ENCODE measurements around the gene MRPL43. TPM values are rescaled to one million over a fixed set of nuclear protein-coding genes. Genes with fewer than 3 reads are reported as not detected.

Gene MRPL43
- total and polyA plus RNA-seq, 10 of the 15 experiments (the other 5 are each of a cell fraction or from before 2014, with no cell fraction given), result 16.6 to 108 (median 65.1) TPM

DNA sequence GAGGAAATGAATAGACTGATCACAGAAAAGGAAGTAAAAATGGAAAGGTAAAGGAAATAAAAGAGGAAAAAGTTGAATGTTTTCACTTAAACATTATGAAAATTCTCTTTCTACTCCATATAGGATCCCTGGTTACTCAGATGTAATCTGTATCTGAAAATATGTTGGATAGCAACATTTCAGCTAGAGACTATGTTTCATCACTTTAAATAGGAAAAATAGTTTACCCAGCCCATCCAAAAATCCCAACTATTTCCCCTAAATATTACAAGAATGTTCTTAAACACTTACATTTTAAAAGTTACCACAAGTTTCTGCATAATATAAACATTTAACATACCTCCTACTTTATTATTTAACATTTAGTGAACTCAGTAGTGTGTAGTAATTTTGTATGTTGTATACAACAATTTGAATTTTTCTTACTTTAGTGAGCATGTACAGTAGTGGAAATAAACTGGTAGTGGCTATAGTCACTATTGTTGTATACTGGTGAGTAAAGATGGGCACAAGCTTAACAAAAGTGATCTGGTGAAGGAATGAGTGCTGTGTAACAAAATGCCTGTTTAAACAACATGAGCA lies 47.4 kb downstream of the MRPL43 start:
- no peak overlapping the region for H3K4me3 ChIP-seq
- TSS peak; percentile 47 for BruUV-seq (replicated peaks)
- H3K4me2 ChIP-seq (ENCODE audit: control insufficient read depth, insufficient read depth), result no peak overlapping the region
- ChIA-PET SMC1A (ENCODE audit: uncharacterized antibody, unreplicated experiment) (no interaction called here), POLR2A (no interaction called here), RAD21 (ENCODE audit: unreplicated experiment) (no interaction called here), CTCF (interaction anchor here (0.6 to 1.1 kb wide), 2 partner anchors 46 to 51 kb away, joined by 3 to 4 read pairs; no protein-coding TSS in a partner anchor)
- H3K9ac ChIP-seq (ENCODE audit: control insufficient read depth, insufficient read depth, low read length), result no peak overlapping the region
- no peaks in the 10 kb centered on the region for H3K4me1 ChIP-seq (ENCODE audit: control insufficient read depth, insufficient read depth, low read length)
- no peaks in the 10 kb centered on the region for H4K20me1 ChIP-seq (ENCODE audit: control insufficient read depth, insufficient read depth)
- TF ChIP-seq WRNIP1 (IDR thresholded peaks at IDR 0.05; ENCODE audit: borderline replicate concordance, low read depth, low read length), result no peak
- no peak for TF ChIP-seq GATAD2B (conservative IDR thresholded peaks at IDR 0.05; ENCODE audit: low read depth)
- TF ChIP-seq FOXK2 (IDR thresholded peaks at IDR 0.05), result no peak
- no peak for TF ChIP-seq ATF7 (IDR thresholded peaks at IDR 0.05; ENCODE audit: low read depth)
- no peak for TF ChIP-seq RB1 (IDR thresholded peaks at IDR 0.05; ENCODE audit: borderline replicate concordance)
- H3K36me3 ChIP-seq (ENCODE audit: control insufficient read depth in 2 of 2, insufficient read depth in 2 of 2, low read length in 1 of 2), result peaks cover 0 to 27% of the 10 kb centered on the region in 2 experiments
- H3K9me3 ChIP-seq (replicated peaks; ENCODE audit: control insufficient read depth, insufficient read depth, low read length), result no peaks in the 10 kb centered on the region
- ATAC-seq (no peak), DNase-seq (ENCODE audit: low read depth, low spot score) (no peak), FAIRE-seq (peak; percentile 7)
- H3K27me3 ChIP-seq (replicated peaks in 1 of 2; ENCODE audit: control insufficient read depth in 2 of 2, insufficient read depth in 2 of 2, low read length in 1 of 2), result no peaks in the 10 kb centered on the region
- in situ Hi-C loops (cut with MboI) (no loop called here), intact Hi-C loops (cut with micrococcal nuclease; ENCODE audit: unreplicated experiment) (no loop called here)
- no peak overlapping the region for H3K27ac ChIP-seq (ENCODE audit: control insufficient read depth, insufficient read depth)
- no peak overlapping the region for H2AFZ ChIP-seq (ENCODE audit: control insufficient read depth, low read depth, low read length)
- no peaks in the 10 kb centered on the region for H3K79me2 ChIP-seq (ENCODE audit: control insufficient read depth, insufficient read depth, low read length)

MicroRNAs encoded within 50 kb of the gene (microRNA counts, 767-probe panel; counts per million panel counts)
- microRNA hsa-miR-608, result 55.3 counts per million

Small RNAs within 50 kb of the gene (microRNA-seq; reads per million reads assigned to microRNA genes)
- not detected for gene MIR608

Small RNAs within 50 kb of the gene (small RNA-seq; reads per million reads assigned to genes)
- gene MIR608, result not detected

Other genes with a start within 250 kb of the MRPL43 start
Only the 7 nearest of the 10 such genes appear.
- gene SLF2, start 74.5 kb downstream of the MRPL43 start, total RNA-seq (2014; rRNA removed), result 17.8 and 20.1 TPM in 2 replicates
- gene SLF2, start 74.5 kb downstream of the MRPL43 start, total RNA-seq (2014; rRNA removed; fragmentation: Illumina TruSeq; extraction: Trizol), result 25.2 and 26.3 TPM in 2 replicates
- 14.9 and 19.6 TPM in 2 replicates for gene SLF2, start 74.5 kb downstream of the MRPL43 start, total RNA-seq (2021)
- 18.1 and 26.7 TPM in 2 replicates for gene SLF2, start 74.5 kb downstream of the MRPL43 start, polyA plus RNA-seq (2011; rRNA removed)
- 17.0 and 22.9 TPM in 2 replicates for gene SLF2, start 74.5 kb downstream of the MRPL43 start, polyA plus RNA-seq (2014; fragmentation: Illumina TruSeq; extraction: Trizol)
- gene SLF2, start 74.5 kb downstream of the MRPL43 start, polyA plus RNA-seq (2014; fragmentation: Nextera tagmentation; extraction: Ambion mirVana), result 1 to 10 TPM; 3.0 to 3.1 TPM
- gene SLF2, start 74.5 kb downstream of the MRPL43 start, polyA plus RNA-seq (2014; rRNA removed), result 12.8 and 13.1 TPM in 2 replicates
- 10 to 100 TPM; 21.3 to 22.0 TPM for gene SLF2, start 74.5 kb downstream of the MRPL43 start, polyA plus RNA-seq (2016; fragmentation: Nextera tagmentation; extraction: Ambion mirVana)
- gene SEMA4G, start 18.0 kb downstream of the MRPL43 start, total RNA-seq (2014; rRNA removed), result 0.05 TPM in 1 of 2 replicates, not detected in the other
- not detected in 2 replicates for gene SEMA4G, start 18.0 kb downstream of the MRPL43 start, total RNA-seq (2014; rRNA removed; fragmentation: Illumina TruSeq; extraction: Trizol)
- gene SEMA4G, start 18.0 kb downstream of the MRPL43 start, total RNA-seq (2021), result 0.19 and 0.23 TPM in 2 replicates
- gene SEMA4G, start 18.0 kb downstream of the MRPL43 start, polyA plus RNA-seq (2011; rRNA removed), result 0.91 and 2.3 TPM in 2 replicates
- 0.25 and 0.62 TPM in 2 replicates for gene SEMA4G, start 18.0 kb downstream of the MRPL43 start, polyA plus RNA-seq (2014; fragmentation: Illumina TruSeq; extraction: Trizol)
- gene SEMA4G, start 18.0 kb downstream of the MRPL43 start, polyA plus RNA-seq (2014; fragmentation: Nextera tagmentation; extraction: Ambion mirVana), result not detected
- gene SEMA4G, start 18.0 kb downstream of the MRPL43 start, polyA plus RNA-seq (2014; rRNA removed), result 0.09 and 0.22 TPM in 2 replicates
- gene SEMA4G, start 18.0 kb downstream of the MRPL43 start, polyA plus RNA-seq (2016; fragmentation: Nextera tagmentation; extraction: Ambion mirVana), result under 1 TPM; 0.63 to 0.88 TPM
- 19.3 and 20.4 TPM in 2 replicates for gene TWNK, start within 50 bp of the MRPL43 start, total RNA-seq (2014; rRNA removed)
- 14.0 and 17.2 TPM in 2 replicates for gene TWNK, start within 50 bp of the MRPL43 start, total RNA-seq (2014; rRNA removed; fragmentation: Illumina TruSeq; extraction: Trizol)
- 19.5 and 23.0 TPM in 2 replicates for gene TWNK, start within 50 bp of the MRPL43 start, total RNA-seq (2021)
- 13.7 and 16.9 TPM in 2 replicates for gene TWNK, start within 50 bp of the MRPL43 start, polyA plus RNA-seq (2011; rRNA removed)
- gene TWNK, start within 50 bp of the MRPL43 start, polyA plus RNA-seq (2014; fragmentation: Illumina TruSeq; extraction: Trizol), result 32.4 and 32.8 TPM in 2 replicates
- gene TWNK, start within 50 bp of the MRPL43 start, polyA plus RNA-seq (2014; fragmentation: Nextera tagmentation; extraction: Ambion mirVana), result 10 to 100 TPM; 13.6 to 19.0 TPM
- 19.3 and 22.3 TPM in 2 replicates for gene TWNK, start within 50 bp of the MRPL43 start, polyA plus RNA-seq (2014; rRNA removed)
- gene TWNK, start within 50 bp of the MRPL43 start, polyA plus RNA-seq (2016; fragmentation: Nextera tagmentation; extraction: Ambion mirVana), result 10 to 100 TPM; 14.4 to 16.6 TPM
- 6.2 and 6.7 TPM in 2 replicates for gene LZTS2, start 12.3 kb upstream of the MRPL43 start, total RNA-seq (2014; rRNA removed)
- 3.8 and 3.9 TPM in 2 replicates for gene LZTS2, start 12.3 kb upstream of the MRPL43 start, total RNA-seq (2014; rRNA removed; fragmentation: Illumina TruSeq; extraction: Trizol)
- 12.2 and 13.4 TPM in 2 replicates for gene LZTS2, start 12.3 kb upstream of the MRPL43 start, total RNA-seq (2021)
- 7.1 and 11.2 TPM in 2 replicates for gene LZTS2, start 12.3 kb upstream of the MRPL43 start, polyA plus RNA-seq (2011; rRNA removed)
- 1.7 and 3.0 TPM in 2 replicates for gene LZTS2, start 12.3 kb upstream of the MRPL43 start, polyA plus RNA-seq (2014; fragmentation: Illumina TruSeq; extraction: Trizol)
- under 1 TPM; 0.08 to 0.37 TPM for gene LZTS2, start 12.3 kb upstream of the MRPL43 start, polyA plus RNA-seq (2014; fragmentation: Nextera tagmentation; extraction: Ambion mirVana)
- 9.9 and 11.9 TPM in 2 replicates for gene LZTS2, start 12.3 kb upstream of the MRPL43 start, polyA plus RNA-seq (2014; rRNA removed)
- gene LZTS2, start 12.3 kb upstream of the MRPL43 start, polyA plus RNA-seq (2016; fragmentation: Nextera tagmentation; extraction: Ambion mirVana), result 1 to 10 TPM; 7.7 to 7.9 TPM
- not detected in 2 replicates for gene PDZD7, start 43.6 kb upstream of the MRPL43 start, total RNA-seq (2014; rRNA removed)
- not detected in 2 replicates for gene PDZD7, start 43.6 kb upstream of the MRPL43 start, total RNA-seq (2014; rRNA removed; fragmentation: Illumina TruSeq; extraction: Trizol)
- not detected in 2 replicates for gene PDZD7, start 43.6 kb upstream of the MRPL43 start, total RNA-seq (2021)
- 0.01 TPM in 1 of 2 replicates, not detected in the other for gene PDZD7, start 43.6 kb upstream of the MRPL43 start, polyA plus RNA-seq (2011; rRNA removed)
- gene PDZD7, start 43.6 kb upstream of the MRPL43 start, polyA plus RNA-seq (2014; fragmentation: Illumina TruSeq; extraction: Trizol), result 0.03 TPM in 1 of 2 replicates, not detected in the other
- not detected for gene PDZD7, start 43.6 kb upstream of the MRPL43 start, polyA plus RNA-seq (2014; fragmentation: Nextera tagmentation; extraction: Ambion mirVana)
- 0.03 TPM in 1 of 2 replicates, not detected in the other for gene PDZD7, start 43.6 kb upstream of the MRPL43 start, polyA plus RNA-seq (2014; rRNA removed)
- gene PDZD7, start 43.6 kb upstream of the MRPL43 start, polyA plus RNA-seq (2016; fragmentation: Nextera tagmentation; extraction: Ambion mirVana), result under 1 TPM in 1 of 2 experiments, not detected in 1; 0.20 TPM
- 1.1 and 1.2 TPM in 2 replicates for gene SFXN3, start 43.7 kb upstream of the MRPL43 start, total RNA-seq (2014; rRNA removed)
- gene SFXN3, start 43.7 kb upstream of the MRPL43 start, total RNA-seq (2014; rRNA removed; fragmentation: Illumina TruSeq; extraction: Trizol), result 0.63 and 1.1 TPM in 2 replicates
- 1.0 and 1.2 TPM in 2 replicates for gene SFXN3, start 43.7 kb upstream of the MRPL43 start, total RNA-seq (2021)
- 8.7 and 11.3 TPM in 2 replicates for gene SFXN3, start 43.7 kb upstream of the MRPL43 start, polyA plus RNA-seq (2011; rRNA removed)
- gene SFXN3, start 43.7 kb upstream of the MRPL43 start, polyA plus RNA-seq (2014; fragmentation: Illumina TruSeq; extraction: Trizol), result 1.3 and 1.7 TPM in 2 replicates
- gene SFXN3, start 43.7 kb upstream of the MRPL43 start, polyA plus RNA-seq (2014; fragmentation: Nextera tagmentation; extraction: Ambion mirVana), result under 1 TPM; 0.05 to 0.44 TPM
- gene SFXN3, start 43.7 kb upstream of the MRPL43 start, polyA plus RNA-seq (2014; rRNA removed), result 1.7 and 2.5 TPM in 2 replicates
- gene SFXN3, start 43.7 kb upstream of the MRPL43 start, polyA plus RNA-seq (2016; fragmentation: Nextera tagmentation; extraction: Ambion mirVana), result 1 to 10 TPM in 1 of 2 experiments, under 1 TPM in 1; 0.56 to 1.2 TPM
- 2.3 and 2.8 TPM in 2 replicates for gene KAZALD1, start 74.5 kb upstream of the MRPL43 start, total RNA-seq (2014; rRNA removed)
- gene KAZALD1, start 74.5 kb upstream of the MRPL43 start, total RNA-seq (2014; rRNA removed; fragmentation: Illumina TruSeq; extraction: Trizol), result 2.1 and 3.3 TPM in 2 replicates
- gene KAZALD1, start 74.5 kb upstream of the MRPL43 start, total RNA-seq (2021), result 4.3 and 4.7 TPM in 2 replicates
- 1.1 and 2.2 TPM in 2 replicates for gene KAZALD1, start 74.5 kb upstream of the MRPL43 start, polyA plus RNA-seq (2011; rRNA removed)
- 0.90 and 1.0 TPM in 2 replicates for gene KAZALD1, start 74.5 kb upstream of the MRPL43 start, polyA plus RNA-seq (2014; fragmentation: Illumina TruSeq; extraction: Trizol)
- gene KAZALD1, start 74.5 kb upstream of the MRPL43 start, polyA plus RNA-seq (2014; fragmentation: Nextera tagmentation; extraction: Ambion mirVana), result under 1 TPM; 0.10 to 0.26 TPM
- 3.1 and 3.5 TPM in 2 replicates for gene KAZALD1, start 74.5 kb upstream of the MRPL43 start, polyA plus RNA-seq (2014; rRNA removed)
- gene KAZALD1, start 74.5 kb upstream of the MRPL43 start, polyA plus RNA-seq (2016; fragmentation: Nextera tagmentation; extraction: Ambion mirVana), result 1 to 10 TPM; 1.0 to 1.7 TPM

Measured in GM12878 (cell line).